Astrocyte (in vitro differentiated cells and primary cell): ENCODE data around the gene MIR17HG. TPM values are rescaled to one million over a fixed set of nuclear protein-coding genes. Genes with fewer than 3 reads are reported as not detected.

Experiments used
- DNase-seq: peaks from one replicate; pipeline ENCODE4 v3.0.0-alpha.2; 2010; ENCODE audit warnings: low read depth
- FAIRE-seq: peaks from 2 replicates; lab custom pipeline; 2011; peaks lifted over from hg19 to GRCh38; lab: Jason Lieb, UNC
- H2AFZ ChIP-seq: 2 replicates; pipeline ENCODE4 v1.6.0; 2012; ENCODE audit warnings: low read depth, low read length, inconsistent platforms
- H3K27ac ChIP-seq: 2 replicates; pipeline ENCODE4 v1.5.1; 2011; ENCODE audit warnings: low read depth, low read length, inconsistent platforms
- H3K27me3 ChIP-seq: 2 replicates; pipeline ENCODE4 v1.6.0; 2011; ENCODE audit warnings: low read length, inconsistent platforms; ENCODE audit not compliant: insufficient read depth
- H3K36me3 ChIP-seq: 2 replicates; pipeline ENCODE4 v1.5.1; 2011; ENCODE audit warnings: low read length, inconsistent platforms; ENCODE audit not compliant: insufficient read depth
- H3K4me1 ChIP-seq: 2 replicates; pipeline ENCODE4 v1.5.1; 2011; ENCODE audit warnings: low read length, inconsistent platforms; ENCODE audit not compliant: insufficient read depth
- H3K4me2 ChIP-seq: 2 replicates; pipeline ENCODE4 v1.6.0; 2012; ENCODE audit warnings: low read length, inconsistent platforms
- H3K4me3 ChIP-seq: 2 replicates; pipeline ENCODE4 v1.5.1; 2011; ENCODE audit warnings: low read depth, mild to moderate bottlenecking, low read length, inconsistent platforms; ENCODE audit not compliant: insufficient read depth
- H3K79me2 ChIP-seq: 2 replicates; pipeline ENCODE4 v1.6.0; 2012; ENCODE audit warnings: mild to moderate bottlenecking, low read length, inconsistent platforms; ENCODE audit not compliant: insufficient read depth
- H3K9ac ChIP-seq: 2 replicates; pipeline ENCODE4 v1.6.0; 2012; ENCODE audit warnings: mild to moderate bottlenecking, low read length, inconsistent platforms
- H3K9me3 ChIP-seq: 2 replicates; pipeline ENCODE4 v1.5.1; 2012; ENCODE audit warnings: low read depth, mild to moderate bottlenecking, low read length, inconsistent platforms; ENCODE audit not compliant: insufficient read depth
- H4K20me1 ChIP-seq: 2 replicates; pipeline ENCODE4 v1.6.0; 2012; ENCODE audit warnings: low read length, inconsistent platforms; ENCODE audit not compliant: insufficient read depth
- H3K27ac Mint-ChIP-seq: one replicate; pipeline ENCODE4 v1.8.0; 2021; ENCODE audit warnings: mild to moderate bottlenecking, mixed read lengths; ENCODE audit not compliant: unreplicated experiment
- H3K27me3 Mint-ChIP-seq: one replicate; pipeline ENCODE4 v1.8.0; 2021; ENCODE audit warnings: low read depth, mixed read lengths; ENCODE audit not compliant: unreplicated experiment
- H3K36me3 Mint-ChIP-seq: one replicate; pipeline ENCODE4 v1.8.0; 2021; ENCODE audit warnings: low read depth, mixed read lengths; ENCODE audit not compliant: unreplicated experiment
- H3K4me1 Mint-ChIP-seq: one replicate; pipeline ENCODE4 v1.8.0; 2021; ENCODE audit warnings: low read depth, mixed read lengths; ENCODE audit not compliant: unreplicated experiment
- H3K4me3 Mint-ChIP-seq: one replicate; pipeline ENCODE4 v1.8.0; 2021; ENCODE audit warnings: mild to moderate bottlenecking, moderate library complexity, mixed read lengths; ENCODE audit not compliant: unreplicated experiment
- H3K9me3 Mint-ChIP-seq: one replicate; pipeline ENCODE4 v1.8.0; 2021; ENCODE audit warnings: mild to moderate bottlenecking, mixed read lengths; ENCODE audit not compliant: unreplicated experiment
- CTCF ChIP-seq: IDR thresholded peaks from 2 replicates; pipeline ENCODE4 v1.5.1; 2011; ENCODE audit warnings: low read depth, mild to moderate bottlenecking, inconsistent platforms, low read length, moderate library complexity; ENCODE audit not compliant: insufficient read depth
- EZH2 ChIP-seq: IDR thresholded peaks from 2 replicates; pipeline ENCODE4 v1.6.1; 2012; ENCODE audit warnings: mild to moderate bottlenecking, low read length, inconsistent platforms; ENCODE audit not compliant: insufficient read depth
- total RNA-seq: library from RNA; stranded (reverse); gene quantifications from 2 replicates; pipeline ENCODE4 v1.2.1, GENCODE V29; 2021

The MIR17HG gene
- total RNA-seq, 1 donor from 2014 or later = 6.3 TPM

- Histone ChIP-seq H3K4me3 (no peak overlapping the region), H3K27ac (no peak overlapping the region), H3K27me3 (no peaks in the 10 kb centered on the region), H3K9ac (no peak overlapping the region), H3K4me2 (no peak overlapping the region), H3K79me2 (no peaks in the 10 kb centered on the region), H3K9me3 (no peaks in the 10 kb centered on the region), H4K20me1 (no peaks in the 10 kb centered on the region), H3K4me1 (no peaks in the 10 kb centered on the region), H2AFZ (no peak overlapping the region), H3K36me3 (no peaks in the 10 kb centered on the region)
- DNase-seq (no peak), FAIRE-seq (no peak)
- H3K4me3 Mint-ChIP-seq = no peak overlapping the region
- H3K27me3 Mint-ChIP-seq = no peaks in the 10 kb centered on the region
- H3K27ac Mint-ChIP-seq = no peak overlapping the region
- TF ChIP-seq EZH2 = no peak
- no peaks in the 10 kb centered on the region for H3K4me1 Mint-ChIP-seq
- no peaks in the 10 kb centered on the region for H3K36me3 Mint-ChIP-seq
- H3K9me3 Mint-ChIP-seq = no peaks in the 10 kb centered on the region
Observed at GRCh38 chr13:91383836-91384235, 36.3 kb downstream of the MIR17HG start.

- Histone ChIP-seq H4K20me1 (no peaks in the 10 kb centered on the region), H3K9ac (no peak overlapping the region), H2AFZ (no peak overlapping the region), H3K9me3 (no peaks in the 10 kb centered on the region), H3K27ac (no peak overlapping the region), H3K79me2 (no peaks in the 10 kb centered on the region), H3K4me3 (no peak overlapping the region), H3K4me2 (no peak overlapping the region), H3K27me3 (no peaks in the 10 kb centered on the region), H3K36me3 (no peaks in the 10 kb centered on the region), H3K4me1 (no peaks in the 10 kb centered on the region)
- TF ChIP-seq EZH2 = no peak
- no peak for TF ChIP-seq CTCF
- no peak for DNase-seq
- Mint-ChIP-seq H3K4me3 (no peak overlapping the region), H3K9me3 (no peaks in the 10 kb centered on the region), H3K27ac (no peak overlapping the region), H3K4me1 (no peaks in the 10 kb centered on the region), H3K27me3 (no peaks in the 10 kb centered on the region), H3K36me3 (no peaks in the 10 kb centered on the region)
- FAIRE-seq = no peak
Observed at GRCh38 chr13:91384896-91385295, 37.4 kb downstream of the MIR17HG start.

- no peak for TF ChIP-seq EZH2
- no peak for TF ChIP-seq CTCF
- Histone ChIP-seq H2AFZ (no peak overlapping the region), H3K9ac (no peak overlapping the region), H3K4me2 (no peak overlapping the region), H3K9me3 (no peaks in the 10 kb centered on the region), H3K79me2 (no peaks in the 10 kb centered on the region), H3K27me3 (no peaks in the 10 kb centered on the region), H3K36me3 (no peaks in the 10 kb centered on the region), H3K4me3 (no peak overlapping the region), H4K20me1 (no peaks in the 10 kb centered on the region), H3K27ac (no peak overlapping the region), H3K4me1 (no peaks in the 10 kb centered on the region)
- H3K4me1 Mint-ChIP-seq = no peaks in the 10 kb centered on the region
- no peaks in the 10 kb centered on the region for H3K9me3 Mint-ChIP-seq
- no peak overlapping the region for H3K4me3 Mint-ChIP-seq
- H3K27ac Mint-ChIP-seq = no peak overlapping the region
- peaks cover 5% of the 10 kb centered on the region for H3K27me3 Mint-ChIP-seq
- no peaks in the 10 kb centered on the region for H3K36me3 Mint-ChIP-seq
- DNase-seq (no peak), FAIRE-seq (no peak)
Observed at GRCh38 chr13:91389186-91389585, 41.7 kb downstream of the MIR17HG start.
